A549 (cell line): ENCODE measurements around the gene ZGLP1.

ENCODE experiments used
- CBX8 ChIP-seq: fragments of 200-600 bp; sonication (generic); IDR thresholded peaks from 2 replicates; pipeline ENCODE4 v1.6.1; 2016
- CTCF ChIP-seq: fragments of >200 bp; sonication (Bioruptor Twin); formaldehyde crosslinking; IDR thresholded peaks from 3 replicates; pipeline ENCODE4 v1.5.1; 2016
- ELK1 ChIP-seq: fragments of 150-350 bp; IDR thresholded peaks from 2 replicates; pipeline ENCODE4 v1.6.1; 2014; ENCODE audit warnings: low read depth, mild to moderate bottlenecking, low read length
- FOSL2 ChIP-seq, 2 experiments: fragments of 450-650 bp in 1 of 2; fragments of >200 bp in 1 of 2; sonication (Bioruptor Twin) in 1 of 2; formaldehyde crosslinking; IDR thresholded peaks; 2 replicates each; pipeline versions ENCODE4 v1.5.0 to v1.6.1; 2016 to 2020; ENCODE audit warnings: mild to moderate bottlenecking in 1 of 2, moderate library complexity in 1 of 2
- HMGXB4 ChIP-seq: fragments of 250-450 bp; sonication (Bioruptor Pico); IDR thresholded peaks from 2 replicates; pipeline ENCODE4 v1.5.0; 2021; ENCODE audit warnings: mild to moderate bottlenecking, moderate library complexity, borderline replicate concordance
- JUN ChIP-seq, 2 experiments: fragments of >200 bp; sonication (Bioruptor Twin); formaldehyde crosslinking; IDR thresholded peaks; 2 replicates in 1 of 2; 3 replicates in 1 of 2; pipeline ENCODE4 v1.6.1; 2016 to 2017
- KDM5A ChIP-seq: fragments of 200-600 bp; sonication (generic); IDR thresholded peaks from 2 replicates; pipeline ENCODE4 v1.6.1; 2016; ENCODE audit warnings: antibody characterized with exemption, mild to moderate bottlenecking
- MAFK ChIP-seq: fragments of 450-650 bp; IDR thresholded peaks from 2 replicates; pipeline ENCODE4 v1.6.1; 2014; ENCODE audit not compliant: partially characterized antibody
- POLR2A ChIP-seq: IDR thresholded peaks from 2 replicates; pipeline ENCODE4 v1.6.1; 2012; ENCODE audit warnings: mild to moderate bottlenecking, low read length
- REST ChIP-seq: fragments of 200-600 bp; sonication (generic); IDR thresholded peaks from 2 replicates; pipeline ENCODE4 v1.6.1; 2016; ENCODE audit warnings: antibody characterized with exemption, mild to moderate bottlenecking, moderate library complexity
- ZFP36 ChIP-seq: fragments of 450-650 bp; IDR thresholded peaks from 2 replicates; pipeline ENCODE4 v1.6.1; 2014; ENCODE audit warnings: borderline replicate concordance; ENCODE audit not compliant: partially characterized antibody

GRCh38 chr19:10266706-10267105 is 42.9 kb downstream of the ZGLP1 start:
- TF ChIP-seq HMGXB4 (no peak), MAFK (no peak), POLR2A (no peak), ZFP36 (no peak), CBX8 (no peak), KDM5A (no peak), CTCF (no peak), ELK1 (no peak), JUN (IDR thresholded peaks at IDR 0.05) (no peak), REST (no peak), FOSL2 (IDR thresholded peaks at IDR 0.05) (no peak), FOSL2 (CRISPR knock-in tag; IDR thresholded peaks at IDR 0.05) (no peak)
